ENCODE measurements around the gene B3GALT6. TPM values are rescaled to one million over a fixed set of nuclear protein-coding genes. Genes with fewer than 3 reads are reported as not detected.
"Not testable (repeated sequence)": the region's sequence is repeated elsewhere in the genome, so short reads cannot be mapped to it uniquely, and the experiment has no call there.

The B3GALT6 gene
- polyA plus RNA-seq, 3 donors = 8.9 to 13.0 (median 8.9) TPM

DNA sequence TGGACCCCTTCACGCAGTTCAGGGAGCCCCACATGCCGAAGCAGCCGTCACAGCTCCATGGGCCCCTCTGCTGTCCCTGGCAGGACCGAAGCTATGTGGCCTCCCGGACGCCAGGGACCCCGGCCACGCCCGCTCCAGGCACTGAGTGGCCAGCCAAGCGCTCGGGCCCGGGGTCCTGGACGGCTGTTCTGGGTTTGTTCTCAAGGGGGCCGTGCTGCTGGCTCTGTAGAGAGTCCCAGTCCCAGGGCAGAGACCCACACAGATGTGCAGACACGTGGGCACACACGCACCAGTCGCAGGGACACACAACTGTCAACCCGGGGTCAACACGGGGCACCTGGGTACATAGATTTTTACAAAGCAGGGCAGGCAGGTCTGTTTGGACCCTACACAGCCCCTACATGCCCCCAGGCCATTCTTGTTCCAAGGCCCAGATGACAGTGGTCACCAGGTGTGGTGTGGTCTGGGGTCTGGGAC is 6.7 kb downstream of the B3GALT6 start:
- H3K27ac ChIP-seq (ENCODE audit: low read depth, low read length) = no peak overlapping the region
- 62 to 73% (median 68%) methylated on average over 15 to 19 of the region's 19 CpGs for WGBS, 3 donors

DNA sequence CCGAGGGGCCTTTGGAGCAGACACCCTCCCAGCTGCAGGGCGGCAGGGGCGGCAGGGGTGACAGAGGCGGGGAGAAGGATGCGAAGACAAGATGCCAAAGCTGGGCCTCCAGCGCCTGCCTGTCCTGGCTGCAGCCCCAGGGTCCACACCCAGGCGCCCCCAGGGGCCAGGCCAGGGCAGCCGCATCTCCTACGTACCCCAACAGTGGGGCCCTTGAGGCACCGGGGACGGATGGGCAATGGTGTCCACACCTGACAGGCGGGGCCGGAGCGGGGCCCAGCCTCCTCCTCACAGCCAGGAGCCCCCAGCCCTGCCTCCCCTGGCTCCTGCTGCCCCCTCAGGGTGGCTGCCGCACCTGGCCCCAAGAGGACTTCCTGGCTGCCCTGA is 7.2 kb downstream of the B3GALT6 start:
- 55 to 65% (median 63%) methylated on average over 14 to 15 of the region's 15 CpGs for WGBS, 3 donors
- no peak overlapping the region for H3K27ac ChIP-seq (ENCODE audit: low read depth, low read length)

DNA sequence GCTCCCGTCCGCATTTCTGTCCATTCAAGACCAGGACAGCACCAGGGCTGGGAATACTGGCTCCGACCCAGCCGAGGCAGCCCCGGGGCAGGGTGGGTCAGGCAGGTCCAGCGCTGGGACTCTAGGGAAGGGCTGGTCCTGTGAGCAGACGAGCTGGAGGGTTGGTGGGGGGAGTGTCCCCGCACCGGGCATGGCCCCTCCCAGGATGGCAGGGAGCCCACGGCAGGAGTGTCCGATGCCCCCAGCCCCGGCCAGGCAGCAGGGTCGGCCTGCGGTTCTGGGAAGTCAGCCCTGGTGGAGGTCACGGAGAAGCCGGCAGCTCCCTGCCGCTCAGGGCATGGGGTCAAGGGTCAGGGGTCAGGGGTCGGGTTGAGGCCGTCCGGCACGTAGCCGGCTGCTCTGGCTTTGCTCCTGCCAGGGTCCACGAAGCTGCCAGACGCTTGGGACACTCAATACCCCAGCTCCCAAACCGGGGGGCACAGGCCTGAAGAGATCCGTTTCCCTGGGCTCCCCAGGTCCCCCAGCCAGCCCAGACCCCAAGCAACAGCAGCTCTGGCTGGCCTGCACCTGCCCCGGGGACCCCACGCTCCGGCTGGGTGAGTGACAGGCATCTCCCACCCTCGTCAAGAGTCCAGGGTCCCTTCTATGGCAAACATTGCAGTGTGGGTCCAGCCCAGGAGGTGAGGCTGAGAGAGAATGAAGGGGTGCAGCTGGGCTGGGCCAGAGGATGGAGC is 7.7 kb downstream of the B3GALT6 start:
- H3K27ac ChIP-seq (ENCODE audit: low read depth, low read length) = no peak overlapping the region
- 32 to 39% (median 32%) methylated on average over 30 of the region's 30 CpGs for WGBS, 3 donors

DNA sequence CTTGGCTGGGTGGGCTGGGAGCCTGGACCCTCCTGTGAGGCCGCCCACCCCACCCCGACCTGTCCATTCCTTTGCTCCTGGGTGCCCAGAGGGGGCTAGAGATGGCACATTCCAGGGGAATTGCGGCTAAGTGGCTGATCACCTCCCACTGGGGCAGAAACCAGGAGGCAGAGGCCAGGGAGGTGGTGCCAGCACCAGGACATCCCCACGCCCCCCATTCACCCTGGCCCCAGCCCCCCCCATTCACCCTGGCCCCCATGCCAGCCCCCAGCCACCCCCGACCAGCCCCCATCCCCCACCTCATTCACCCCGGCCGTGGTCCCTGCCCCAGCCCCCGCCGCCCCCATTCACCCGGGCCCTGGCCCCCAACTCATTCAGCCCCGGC is 8.3 kb downstream of the B3GALT6 start:
- H3K27ac ChIP-seq (ENCODE audit: low read depth, low read length) = no peak overlapping the region
- 59 to 68% (median 59%) methylated on average over 5 to 11 of the region's 11 CpGs for WGBS, 3 donors

DNA sequence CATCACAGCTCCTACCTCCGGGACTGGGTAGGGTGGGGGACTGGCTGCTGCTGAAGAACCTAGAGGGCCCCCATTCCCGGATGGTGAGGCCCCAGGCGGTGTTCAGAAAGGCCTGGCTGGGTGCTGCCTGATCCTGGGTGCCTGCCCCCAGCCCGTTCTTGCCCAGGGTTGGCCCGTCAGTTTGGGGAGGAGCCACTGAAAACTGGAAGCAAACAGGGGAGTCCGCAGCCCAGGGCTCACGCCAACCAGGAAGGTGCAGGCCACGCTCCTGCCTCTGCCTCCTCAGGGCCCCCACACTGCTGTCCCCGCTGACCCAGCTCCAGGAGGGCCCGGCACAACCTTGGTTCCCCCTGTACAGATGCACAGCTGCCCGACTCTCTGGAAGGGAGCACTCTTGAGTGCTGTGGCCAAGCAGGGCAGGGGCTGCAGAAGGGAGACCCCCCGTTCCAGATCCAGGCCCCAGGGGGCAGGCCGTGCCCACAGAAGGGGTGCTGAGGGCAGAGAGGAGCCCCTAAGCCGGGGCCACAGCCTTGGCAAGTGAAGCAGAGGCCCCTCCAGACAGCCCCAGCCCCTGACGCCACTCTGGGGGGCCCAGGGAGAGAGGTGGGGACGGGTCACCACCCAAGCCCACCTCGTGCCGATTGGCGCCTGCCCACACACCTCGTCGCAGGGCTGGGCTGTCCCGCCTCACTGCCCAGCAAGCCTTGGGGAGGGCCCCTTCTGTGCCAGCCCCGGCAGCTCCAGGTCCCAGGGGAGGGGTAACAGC is 9.0 kb downstream of the B3GALT6 start:
- H3K27ac ChIP-seq (ENCODE audit: low read depth, low read length) = no peak overlapping the region
- 55 to 62% (median 60%) methylated on average over 21 to 23 of the region's 23 CpGs for WGBS, 3 donors

DNA sequence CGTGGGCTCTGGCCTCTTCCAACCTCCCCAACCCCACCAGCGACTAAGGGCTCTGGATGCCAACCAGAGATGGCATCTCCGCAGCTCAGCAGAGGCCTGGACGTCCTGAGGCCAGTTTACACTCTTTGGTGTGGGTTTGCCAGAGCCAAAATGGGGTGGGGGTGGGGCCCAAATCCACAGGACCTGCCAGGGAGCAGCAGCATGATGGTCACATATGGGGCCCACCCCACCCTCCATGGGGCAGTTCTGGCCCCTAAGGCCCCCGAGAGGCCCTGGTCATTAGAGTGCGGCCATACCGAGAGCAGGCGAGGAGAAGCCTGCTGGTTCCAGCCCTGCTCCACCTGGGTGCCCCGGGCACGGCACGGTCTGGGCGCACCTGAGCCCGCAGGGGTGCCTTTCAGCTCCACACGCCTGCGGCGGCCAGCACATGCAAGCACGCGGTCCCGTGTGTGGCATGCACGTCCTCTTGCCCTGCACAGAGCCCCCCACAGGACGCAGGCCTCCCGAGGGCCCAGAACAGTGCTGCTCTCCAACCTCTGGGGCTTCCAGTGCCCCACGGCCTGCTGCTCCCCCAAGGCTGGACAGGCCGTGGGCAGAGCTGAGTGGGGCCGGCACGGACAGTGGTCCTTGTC is 9.7 kb downstream of the B3GALT6 start:
- 85 to 90% (median 88%) methylated on average over 25 to 26 of the region's 26 CpGs for WGBS, 3 donors
- H3K27ac ChIP-seq (ENCODE audit: low read depth, low read length) = no peak overlapping the region

DNA sequence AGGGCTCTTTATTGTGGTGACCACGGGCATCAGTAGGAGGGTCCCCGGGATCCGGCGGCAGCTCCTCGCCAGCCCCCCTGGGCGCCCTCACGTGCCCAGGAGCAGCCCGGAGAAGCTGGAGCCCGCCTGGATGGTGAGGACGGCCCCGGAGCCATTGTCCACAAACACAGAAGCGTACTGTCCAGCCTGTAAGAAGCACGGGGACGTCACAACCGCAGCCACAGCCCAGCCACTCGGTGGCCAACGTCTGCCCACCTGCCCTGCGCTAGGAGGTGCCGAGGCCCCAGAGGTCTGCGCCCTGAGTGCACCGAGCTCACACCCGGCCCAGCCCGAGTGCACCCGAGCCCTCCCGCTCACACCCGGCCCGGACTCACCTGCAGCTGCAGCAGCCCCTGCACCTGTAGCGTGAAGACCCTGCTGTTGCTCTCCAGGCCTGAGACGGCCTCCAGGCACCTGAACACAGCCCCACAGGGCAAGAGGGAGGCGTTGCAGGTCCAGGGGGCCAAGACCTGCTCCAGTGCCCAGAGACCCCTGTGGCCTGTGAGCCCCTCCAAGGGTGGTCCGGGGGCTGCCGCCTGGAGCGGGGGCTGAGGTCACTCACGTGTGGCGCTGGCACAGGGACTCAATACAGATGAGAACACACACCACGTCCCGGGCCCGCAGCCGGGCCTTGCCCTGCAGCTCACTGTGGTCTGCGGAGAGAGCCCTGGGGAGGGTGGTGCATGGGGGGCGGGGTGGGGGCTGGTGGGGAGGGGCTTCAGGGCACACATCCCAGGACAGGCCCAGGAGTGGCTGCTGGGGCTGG is 10.6 kb downstream of the B3GALT6 start:
- 86 to 90% (median 89%) methylated on average over 35 to 41 of the region's 41 CpGs for WGBS, 3 donors
- no peak overlapping the region for H3K27ac ChIP-seq (ENCODE audit: low read depth, low read length)

DNA sequence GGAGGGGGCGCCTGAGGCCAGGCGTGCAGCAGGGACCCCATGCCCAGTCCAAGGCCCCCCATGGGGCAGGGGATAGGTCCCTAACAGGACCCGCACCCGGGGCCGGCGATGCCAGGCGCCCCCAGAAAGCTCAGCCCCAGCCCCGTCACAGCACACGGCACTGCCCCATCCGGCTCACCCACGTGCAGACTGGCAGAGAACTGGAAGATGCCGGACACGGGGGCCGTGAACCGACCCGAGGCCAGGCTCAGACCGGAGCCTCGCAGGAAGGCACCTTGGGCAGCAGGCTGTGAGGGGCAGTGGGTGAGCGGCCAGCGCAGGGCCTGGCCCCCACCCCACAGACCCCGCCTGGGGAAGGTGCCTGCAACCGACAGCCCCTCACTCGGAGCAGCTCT is 11.2 kb downstream of the B3GALT6 start:
- WGBS, 3 donors = 90 to 92% (median 91%) methylated on average over 18 to 23 of the region's 23 CpGs
- no peak overlapping the region for H3K27ac ChIP-seq (ENCODE audit: low read depth, low read length)

DNA sequence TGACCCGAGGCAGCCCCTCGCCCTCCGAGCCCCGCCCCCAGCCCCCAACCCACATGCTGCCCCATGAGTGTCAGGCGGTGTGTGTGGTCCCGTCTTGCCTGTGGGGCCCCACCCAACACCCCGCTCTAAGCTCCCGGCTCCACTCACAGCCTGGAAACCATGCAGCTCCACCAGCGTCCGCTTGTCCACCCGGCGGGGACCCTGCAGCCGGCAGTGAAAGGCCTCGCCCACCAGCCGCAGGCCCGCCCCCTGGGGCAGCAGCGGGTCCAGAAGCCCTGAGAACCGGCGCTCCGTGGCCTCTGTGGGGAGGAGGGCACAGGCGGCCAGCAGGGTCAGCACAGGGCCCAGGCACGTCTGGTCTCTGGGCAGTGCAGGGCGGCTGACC is 11.8 kb downstream of the B3GALT6 start:
- no peak overlapping the region for H3K27ac ChIP-seq (ENCODE audit: low read depth, low read length)
- WGBS, 3 donors = 59 to 74% (median 61%) methylated on average over 19 to 23 of the region's 23 CpGs

DNA sequence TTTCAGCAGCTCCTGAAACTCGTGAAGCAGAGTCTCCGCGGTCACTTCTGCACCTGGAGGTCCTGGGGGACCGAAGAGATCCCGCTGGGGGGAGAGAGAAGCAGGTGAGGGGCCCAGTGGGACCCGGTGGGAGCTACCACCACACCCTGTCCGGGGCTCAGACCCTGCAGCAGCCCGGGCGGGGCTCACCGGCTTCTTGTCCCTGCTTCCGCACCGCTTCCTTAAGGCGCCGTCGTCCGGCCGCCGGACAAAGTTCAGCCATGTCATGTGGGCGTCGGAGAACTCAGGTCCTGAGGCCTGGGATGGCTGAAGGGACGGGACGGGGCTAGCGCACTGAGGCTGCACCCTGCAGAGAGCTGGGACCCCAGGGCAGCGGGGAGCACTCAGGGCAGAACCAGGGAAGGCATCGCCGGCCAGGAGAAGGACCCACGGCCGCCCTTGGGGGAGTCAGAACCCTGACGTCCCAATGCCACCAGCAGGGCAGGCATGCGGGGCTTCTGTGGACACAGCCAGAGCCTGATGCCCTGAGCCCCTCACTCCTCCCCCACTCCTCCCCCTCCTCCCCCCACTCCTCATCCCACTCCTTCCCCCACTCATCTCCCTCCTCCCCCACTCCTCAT is 12.3 kb downstream of the B3GALT6 start:
- H3K27ac ChIP-seq (ENCODE audit: low read depth, low read length) = no peak overlapping the region
- WGBS, 3 donors = 62 to 69% (median 64%) methylated on average over 25 to 30 of the region's 30 CpGs

DNA sequence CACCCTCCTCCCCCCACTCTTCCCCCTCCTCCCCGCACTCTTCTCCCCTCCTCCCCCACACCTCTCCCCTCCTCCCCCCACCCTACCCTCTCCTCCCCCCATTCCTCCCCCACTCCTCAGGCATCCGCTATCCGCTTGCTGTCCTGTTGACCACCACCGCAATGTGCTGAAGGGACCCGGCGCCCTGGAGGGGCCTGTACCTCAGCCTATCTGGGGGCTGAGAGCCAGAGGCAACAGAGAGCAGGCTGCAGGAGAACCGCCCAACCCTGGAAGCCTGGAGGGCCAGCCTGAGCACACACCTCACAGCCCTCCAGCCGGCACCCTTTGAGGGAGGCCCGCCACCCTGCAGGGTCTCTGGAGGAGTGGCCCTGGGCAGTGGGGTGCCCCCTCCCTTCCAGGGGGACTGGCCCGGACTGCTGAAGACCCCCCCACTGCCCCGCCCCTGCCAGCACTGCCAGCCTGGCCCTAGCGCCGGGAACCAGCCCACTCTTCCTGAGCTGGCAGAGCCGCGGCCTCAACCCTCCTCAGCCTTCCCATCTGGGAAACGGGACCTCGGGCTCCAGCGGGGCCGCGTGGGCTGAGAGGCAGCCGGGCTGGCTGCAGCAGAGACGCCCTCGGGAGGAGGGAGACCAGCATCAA is 13.3 kb downstream of the B3GALT6 start:
- WGBS, 3 donors = 65 to 85% (median 77%) methylated on average over 18 to 23 of the region's 23 CpGs
- no peak overlapping the region for H3K27ac ChIP-seq (ENCODE audit: low read depth, low read length)

DNA sequence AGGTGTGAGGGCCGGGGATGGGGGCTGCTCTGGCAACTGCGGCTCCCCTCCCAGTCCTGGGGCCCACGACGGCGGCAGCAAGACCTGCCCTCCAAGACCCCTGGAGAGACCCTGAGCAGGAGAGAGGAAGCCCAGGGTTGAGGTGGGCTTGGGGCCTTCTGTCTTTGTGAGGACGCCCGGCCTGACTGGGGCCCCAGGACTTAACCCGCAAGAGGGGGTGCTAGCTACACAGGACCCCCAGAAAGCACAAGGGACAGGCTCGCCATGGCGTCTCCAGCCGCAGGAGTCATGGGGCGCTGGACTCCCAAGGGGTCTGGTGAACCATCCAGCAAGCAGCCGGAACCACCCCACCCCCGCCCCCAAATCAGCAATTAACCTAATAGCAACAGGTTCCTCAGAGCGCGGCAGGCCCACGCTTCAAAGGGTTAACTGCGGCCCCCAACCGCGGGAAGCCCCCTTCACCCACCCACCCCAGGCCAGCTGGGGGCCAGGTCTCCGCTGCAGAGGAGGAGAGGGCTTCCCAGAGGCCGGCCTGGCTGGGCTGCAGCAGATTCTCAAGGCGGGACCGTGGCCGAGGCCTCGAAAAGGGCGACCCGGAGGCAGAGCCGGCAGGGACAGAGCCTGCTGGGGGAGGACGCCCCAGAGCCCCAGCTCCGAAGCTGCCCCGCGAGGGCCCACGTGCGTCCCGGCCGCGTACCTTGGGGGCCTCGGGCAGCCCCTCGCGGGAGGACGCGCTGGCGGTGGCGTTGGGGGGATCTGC is 14.0 kb downstream of the B3GALT6 start:
- 34 to 37% (median 36%) methylated on average over 37 to 45 of the region's 45 CpGs for WGBS, 3 donors
- H3K27ac ChIP-seq (ENCODE audit: low read depth, low read length) = no peak overlapping the region

DNA sequence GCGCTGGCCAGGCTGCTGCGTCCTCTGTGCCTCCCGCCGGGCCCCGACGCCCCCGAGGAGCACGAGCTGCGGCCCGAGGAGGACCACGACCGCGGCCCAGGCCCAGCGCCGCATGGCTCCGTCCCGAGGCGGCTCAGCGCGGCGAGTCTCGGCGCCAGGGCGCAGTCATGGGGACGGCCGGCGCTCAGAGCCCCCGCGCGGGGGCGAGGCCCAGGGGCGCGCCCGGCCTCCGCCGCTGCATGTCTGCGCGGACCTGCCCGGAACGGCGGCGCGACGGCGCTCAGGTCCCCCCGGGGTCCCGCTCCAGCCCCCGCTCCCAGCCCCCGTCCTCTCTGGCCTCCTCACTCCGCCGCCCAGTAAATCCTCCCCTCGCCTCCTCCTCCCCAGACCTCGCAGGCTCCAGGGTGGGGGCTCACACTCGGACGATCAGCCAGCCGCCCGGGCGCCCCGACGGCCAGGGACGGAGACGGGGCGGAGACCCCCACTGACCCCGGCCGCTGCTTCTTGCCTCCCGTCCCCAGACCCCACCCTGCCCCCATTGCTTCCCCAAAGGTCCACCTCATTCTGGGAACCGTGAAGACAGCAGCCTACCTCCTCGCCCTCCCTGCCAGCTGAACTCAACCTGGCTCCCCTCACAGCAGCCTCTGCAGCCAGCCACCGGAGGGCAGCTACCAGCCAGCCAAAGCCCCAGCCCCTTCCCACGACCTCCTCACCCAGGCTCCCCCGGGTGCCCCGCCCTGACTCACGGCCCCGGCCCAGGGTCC is 14.7 kb downstream of the B3GALT6 start, which contains the start of gene C1QTNF12:
TSS of gene C1QTNF12 (minus strand) at position 146 of the 764 bp plus-strand sequence. CDS start at position 114, 32 bp downstream.
- peak within 1 kb of the TSS; percentile 38 for H3K27ac ChIP-seq (ENCODE audit: low read depth, low read length)
- WGBS, 3 donors = 4 to 9% (median 5%) methylated on average over 19 to 74 of the region's 74 CpGs

DNA sequence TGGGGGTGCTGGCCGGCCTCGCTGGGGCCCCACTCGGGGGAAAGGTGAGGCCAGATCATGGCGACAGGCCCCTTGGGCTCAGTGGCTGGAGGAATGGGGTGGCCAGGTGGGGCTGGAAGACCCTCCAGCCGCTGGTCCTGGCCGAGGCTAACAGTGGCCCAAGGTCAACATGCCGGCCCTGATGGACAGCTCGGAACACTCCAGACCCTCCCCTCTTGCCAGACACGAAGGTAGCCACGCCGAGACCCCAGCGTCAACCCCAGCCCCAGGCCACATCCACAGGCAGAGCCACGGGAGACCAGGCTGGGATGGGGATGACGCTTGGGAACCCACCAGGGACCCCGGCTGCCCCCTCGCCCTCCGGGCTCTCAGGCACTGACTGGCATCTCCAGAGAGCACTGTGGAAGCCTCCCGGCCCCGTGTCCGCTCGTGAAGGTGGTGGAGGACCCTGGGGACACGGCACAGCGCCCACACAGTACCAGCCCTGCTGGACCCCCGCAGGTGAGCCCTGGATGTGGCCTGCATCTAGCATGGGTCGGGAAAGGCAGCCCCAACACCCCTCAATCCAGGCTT is 15.4 kb downstream of the B3GALT6 start:
- whole genome bisulfite sequencing, 3 donors = 60 to 72% (median 67%) methylated on average over 18 to 25 of the region's 25 CpGs
- peak overlapping the region; percentile 38 for H3K27ac ChIP-seq (ENCODE audit: low read depth, low read length)

DNA sequence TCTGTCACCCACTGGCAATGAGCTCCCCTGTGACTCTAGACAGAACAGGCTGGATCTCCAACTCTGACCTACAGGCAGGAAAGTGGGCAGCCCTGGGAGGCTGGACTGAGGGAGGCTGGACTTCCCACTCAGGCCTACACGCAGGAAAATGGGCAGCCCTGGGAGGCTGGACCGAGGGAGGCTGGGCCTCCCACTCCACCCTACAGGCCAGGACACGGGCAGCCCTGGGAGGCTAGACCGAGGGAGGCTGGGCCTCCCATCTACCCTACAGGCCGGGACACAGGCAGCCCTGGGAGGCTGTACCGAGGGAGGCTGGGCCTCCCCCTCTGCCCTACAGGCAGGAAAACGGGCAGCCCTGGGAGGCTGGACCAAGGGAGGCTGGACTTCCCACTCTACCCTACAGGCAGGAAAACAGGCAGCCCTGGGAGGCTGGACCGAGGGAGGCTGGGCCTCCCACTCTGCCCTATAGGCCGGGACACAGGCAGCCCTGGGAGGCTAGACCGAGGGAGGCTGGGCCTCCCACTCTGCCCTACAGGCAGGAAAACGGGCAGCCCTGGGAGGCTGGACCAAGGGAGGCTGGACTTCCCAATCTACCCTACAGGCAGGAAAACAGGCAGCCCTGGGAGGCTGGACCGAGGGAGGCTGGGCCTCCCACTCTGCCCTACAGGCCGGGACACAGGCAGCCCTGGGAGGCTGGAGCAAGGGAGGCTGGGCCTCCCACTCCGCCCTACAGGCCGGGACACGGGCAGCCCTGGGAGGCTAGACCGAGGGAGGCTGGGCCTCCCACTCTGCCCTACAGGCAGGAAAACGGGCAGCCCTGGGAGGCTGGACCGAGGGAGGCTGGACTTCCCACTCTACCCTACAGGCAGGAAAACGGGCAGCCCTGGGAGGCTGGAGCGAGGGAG is 16.2 kb downstream of the B3GALT6 start:
- not testable (repeated sequence) for H3K27ac ChIP-seq (ENCODE audit: low read depth, low read length)
- 89 to 93% (median 91%) methylated on average over 20 to 21 of the region's 21 CpGs for WGBS, 3 donors
